ENCODE results near the gene ENTPD1.
"Not testable (repeated sequence)": the region's sequence is repeated elsewhere in the genome, so short reads cannot be mapped to it uniquely, and the experiment has no call there.

The ENTPD1 gene

DNA sequence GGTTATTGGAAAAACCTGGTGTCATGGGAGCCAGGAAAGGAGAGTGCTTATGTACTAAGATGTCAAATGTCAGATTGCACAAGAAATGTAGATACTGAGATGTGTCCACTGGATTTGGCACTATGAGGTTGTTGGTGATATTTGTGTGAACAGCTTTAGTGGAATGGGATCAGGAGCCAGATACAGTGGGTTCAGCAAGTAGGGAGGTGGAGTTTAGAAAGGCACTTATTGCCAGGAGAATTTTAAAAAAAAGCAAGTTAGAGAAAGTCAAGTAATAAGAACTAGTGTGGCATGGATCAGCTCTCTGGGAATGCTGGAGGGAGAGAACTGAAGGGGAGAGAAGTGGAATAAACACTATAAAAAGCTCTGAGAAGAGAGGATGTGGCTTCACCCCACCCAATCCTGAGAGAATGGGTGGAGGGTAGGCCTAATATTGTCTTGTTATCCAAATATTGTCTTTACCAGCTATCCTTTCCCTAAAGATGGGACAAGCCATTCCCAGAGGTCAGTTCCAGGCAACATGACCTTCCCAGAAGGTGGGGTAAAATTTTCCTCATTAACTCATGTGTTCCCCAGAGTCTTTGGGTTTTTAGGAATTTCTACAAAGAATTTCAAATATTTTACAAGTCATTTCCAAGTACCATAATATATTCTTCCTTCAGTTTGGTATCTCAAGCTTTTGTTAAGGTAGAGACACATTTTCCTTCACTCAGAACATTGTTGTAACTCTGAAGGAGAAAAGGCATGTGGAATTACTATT is 42.3 kb downstream of the ENTPD1 start:
- no peak for DNase-seq

DNA sequence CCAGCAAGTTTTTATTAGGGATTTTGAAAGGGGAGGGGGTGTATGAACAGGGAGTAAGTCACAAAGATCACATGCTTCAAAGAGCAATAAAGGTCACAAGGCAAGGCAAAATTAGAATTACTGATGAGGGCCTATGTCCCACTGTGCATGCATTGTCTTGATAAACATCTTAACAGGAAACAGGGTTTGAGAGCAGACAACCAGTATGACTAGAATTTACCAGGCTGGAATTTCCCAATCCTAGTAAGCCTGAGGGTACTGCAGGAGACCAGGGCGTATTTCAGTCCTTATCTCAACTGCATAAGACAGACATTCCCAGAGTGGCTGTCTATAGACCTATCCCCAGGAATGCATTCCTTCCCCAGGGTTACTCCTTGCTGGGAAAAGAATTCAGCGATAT is 44.3 kb downstream of the ENTPD1 start:
- DNase-seq: not testable (repeated sequence)

DNA sequence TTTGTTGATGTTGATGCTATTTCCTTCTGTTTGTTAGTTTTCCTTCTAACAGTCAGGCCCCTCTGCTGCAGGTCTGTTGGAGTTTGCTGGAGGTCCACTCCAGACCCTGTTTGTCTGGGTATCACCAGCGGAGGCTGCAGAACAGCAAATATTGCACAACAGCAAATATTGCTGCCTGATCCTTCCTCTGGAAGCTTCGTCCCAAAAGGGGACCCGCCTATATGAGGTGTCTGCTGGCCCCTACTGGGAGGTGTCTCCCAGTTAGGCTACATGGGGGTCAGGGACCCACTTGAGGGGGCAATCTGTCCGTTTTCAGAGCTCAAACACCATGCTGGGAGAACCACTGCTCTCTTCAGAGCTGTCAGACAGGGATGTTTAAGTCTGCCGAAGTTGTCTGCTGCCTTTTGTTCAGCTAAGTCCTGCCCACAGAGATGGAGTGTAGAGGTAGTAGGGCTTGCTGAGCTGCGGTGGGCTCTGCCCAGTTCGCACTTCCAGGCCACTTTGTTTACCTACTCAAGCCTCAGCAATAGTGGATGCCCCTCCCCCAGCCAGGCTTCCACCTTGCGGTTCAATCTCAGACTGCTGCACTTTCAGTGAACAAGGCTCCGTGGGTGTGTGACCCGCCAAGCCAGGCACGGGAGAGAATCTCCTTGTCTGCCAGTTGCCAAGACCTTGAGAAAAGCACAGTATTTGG is 50.9 kb downstream of the ENTPD1 start:
- not testable (repeated sequence) for DNase-seq

DNA sequence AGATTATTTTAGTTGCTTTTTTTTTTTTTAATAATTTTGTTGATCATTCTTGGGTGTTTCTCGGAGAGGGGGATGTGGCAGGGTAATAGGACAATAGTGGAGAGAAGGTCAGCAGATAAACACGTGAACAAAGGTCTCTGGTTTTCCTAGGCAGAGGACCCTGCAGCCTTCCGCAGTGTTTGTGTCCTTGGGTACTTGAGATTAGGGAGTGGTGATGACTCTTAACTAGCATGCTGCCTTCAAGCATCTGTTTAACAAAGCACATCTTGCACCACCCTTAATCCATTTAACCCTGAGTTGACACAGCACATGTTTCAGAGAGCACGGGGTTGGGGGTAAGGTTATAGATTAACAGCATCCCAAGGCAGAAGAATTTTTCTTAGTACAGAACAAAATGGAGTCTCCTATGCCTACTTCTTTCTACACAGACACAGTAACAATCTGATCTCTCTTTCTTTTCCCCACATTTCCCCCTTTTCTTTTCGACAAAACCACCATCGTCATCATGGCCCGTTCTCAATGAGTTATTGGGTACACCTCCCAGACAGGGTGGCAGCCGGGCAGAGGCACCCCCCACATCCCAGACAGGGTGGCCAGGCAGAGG is 52.8 kb downstream of the ENTPD1 start:
- DNase-seq: not testable (repeated sequence)

DNA sequence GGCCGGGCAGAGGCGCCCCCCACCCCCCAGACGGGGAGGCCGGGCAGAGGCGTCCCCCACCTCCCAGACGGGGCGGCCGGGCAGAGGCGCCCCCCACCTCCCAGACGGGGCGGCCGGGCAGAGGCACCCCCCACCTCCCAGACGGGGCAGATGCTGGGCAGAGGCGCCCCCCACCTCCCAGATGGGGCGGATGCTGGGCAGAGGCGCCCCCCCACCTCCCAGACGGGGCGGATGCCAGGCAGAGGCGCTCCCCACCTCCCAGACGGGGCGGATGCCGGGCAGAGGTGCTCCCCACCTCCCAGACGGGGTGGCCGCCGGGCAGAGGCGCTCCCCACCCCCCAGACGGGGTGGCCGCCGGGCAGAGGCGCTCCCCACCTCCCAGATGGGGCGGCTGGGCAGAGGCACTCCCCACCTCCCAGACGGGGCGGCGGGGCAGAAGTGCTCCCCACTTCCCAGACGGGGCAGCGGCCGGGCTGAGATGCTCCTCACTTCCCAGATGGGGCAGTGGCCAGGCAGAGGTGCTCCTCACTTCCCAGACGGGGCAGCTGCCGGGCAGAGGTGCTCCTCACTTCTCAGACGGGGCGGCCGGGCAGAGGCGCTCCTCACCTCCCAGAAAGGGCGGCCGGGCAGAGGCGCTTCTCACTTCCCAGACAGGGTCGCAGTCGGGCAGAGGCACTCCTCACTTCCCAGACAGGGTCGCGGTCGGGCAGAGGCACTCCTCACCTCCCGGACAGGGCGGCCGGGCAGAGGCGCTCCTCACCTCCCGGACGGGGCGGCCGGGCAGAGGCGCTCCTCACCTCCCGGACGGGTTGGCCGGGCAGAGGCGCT is 53.6 kb downstream of the ENTPD1 start:
- no peak for DNase-seq

DNA sequence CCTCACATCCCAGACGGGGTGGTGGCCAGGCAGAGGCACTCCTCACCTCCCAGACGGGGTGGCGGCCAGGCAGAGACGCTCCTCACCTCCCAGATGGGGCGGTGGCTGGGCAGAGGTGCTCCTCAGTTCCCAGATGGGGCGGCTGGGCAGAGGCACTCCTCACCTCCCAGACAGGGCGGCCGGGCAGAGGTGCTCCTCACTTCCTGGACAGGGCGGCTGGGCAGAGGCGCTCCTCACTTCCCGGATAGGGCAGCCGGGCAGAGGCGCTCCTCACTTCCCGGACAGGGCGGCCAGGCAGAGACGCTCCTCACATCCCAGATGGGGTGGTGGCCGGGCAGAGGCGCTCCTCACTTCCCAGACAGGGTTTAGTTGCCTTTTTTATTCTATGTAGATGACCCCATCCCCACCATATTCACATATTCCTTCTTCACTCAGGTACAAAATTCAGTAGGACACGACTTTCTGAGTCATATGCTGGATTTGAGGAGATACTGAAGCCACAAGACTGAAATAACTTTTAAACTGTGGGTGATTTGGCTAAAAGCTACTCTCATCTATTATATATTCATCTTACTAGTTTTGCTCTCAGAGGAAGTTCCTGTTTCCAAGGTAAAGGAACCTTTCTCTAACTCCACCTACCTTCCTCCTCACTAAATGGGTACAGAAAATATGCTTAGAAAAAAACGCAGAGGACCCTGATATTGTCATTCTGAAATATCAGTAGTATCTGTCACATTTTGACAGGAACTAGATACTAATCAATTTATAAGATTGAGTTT is 54.4 kb downstream of the ENTPD1 start:
- no peak for DNase-seq

DNA sequence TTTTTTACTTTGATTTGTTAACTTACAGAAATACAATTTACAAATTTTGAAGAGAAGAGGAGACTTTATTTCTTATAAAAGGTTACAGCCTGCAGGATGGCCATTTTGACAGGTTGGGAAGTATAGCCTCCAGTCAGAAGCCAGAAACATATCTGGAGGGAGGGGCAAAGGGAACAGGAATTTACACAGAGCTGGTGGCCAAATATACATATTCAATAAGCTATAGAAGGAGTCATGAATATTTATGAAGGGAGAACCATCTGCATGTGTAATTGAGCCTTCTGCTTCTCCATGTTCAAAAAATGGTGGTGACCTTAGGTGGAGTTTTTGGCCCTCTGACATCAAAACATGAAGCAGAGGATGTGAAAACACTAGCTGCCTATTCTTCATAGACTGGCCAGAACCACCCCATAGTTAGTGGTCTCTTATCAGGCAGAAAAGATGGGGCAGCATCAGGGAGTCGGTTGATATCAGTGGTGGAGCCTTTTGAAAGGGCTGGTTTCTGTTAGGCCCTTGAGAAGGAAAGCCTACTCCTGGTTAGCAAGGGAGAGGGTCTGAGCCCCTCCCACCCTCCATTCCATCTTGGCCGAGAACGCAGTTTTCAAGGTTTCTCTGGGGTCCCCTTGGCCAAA is 57.2 kb downstream of the ENTPD1 start:
- no peak for DNase-seq

DNA sequence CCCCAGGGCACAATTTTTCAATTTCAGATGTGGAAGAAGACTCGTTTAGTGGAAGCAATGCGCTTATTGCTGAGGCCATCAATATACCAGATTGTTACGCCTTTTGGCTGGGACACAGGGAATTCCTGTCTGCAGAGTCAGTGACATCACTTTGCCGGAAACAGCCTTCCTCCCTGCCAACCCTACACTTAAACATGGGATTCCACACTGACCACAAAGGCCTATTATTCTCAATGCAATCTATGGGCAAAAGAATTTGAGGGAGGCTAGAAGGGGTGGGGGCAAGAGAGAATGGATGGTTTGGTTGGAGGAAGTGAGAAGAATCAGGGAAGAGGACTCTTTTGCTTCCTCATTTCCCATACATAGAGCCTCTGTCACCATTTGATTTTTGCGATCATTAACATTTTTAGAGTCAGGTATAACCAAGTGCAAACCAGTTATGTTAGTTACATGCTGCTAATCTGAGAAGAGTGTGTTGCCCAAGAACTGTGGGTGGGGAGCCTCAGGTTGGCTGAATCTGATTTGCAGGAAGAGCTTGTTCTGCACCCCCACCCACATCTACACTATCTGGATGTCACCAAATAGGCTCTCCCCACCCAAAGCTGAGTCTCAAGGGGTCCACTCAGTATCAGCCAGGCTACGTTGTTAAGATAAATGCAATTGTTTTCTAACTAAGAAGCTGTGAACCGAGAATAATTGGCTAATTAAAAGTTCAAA is 58.2 kb downstream of the ENTPD1 start:
- no peak for DNase-seq

DNA sequence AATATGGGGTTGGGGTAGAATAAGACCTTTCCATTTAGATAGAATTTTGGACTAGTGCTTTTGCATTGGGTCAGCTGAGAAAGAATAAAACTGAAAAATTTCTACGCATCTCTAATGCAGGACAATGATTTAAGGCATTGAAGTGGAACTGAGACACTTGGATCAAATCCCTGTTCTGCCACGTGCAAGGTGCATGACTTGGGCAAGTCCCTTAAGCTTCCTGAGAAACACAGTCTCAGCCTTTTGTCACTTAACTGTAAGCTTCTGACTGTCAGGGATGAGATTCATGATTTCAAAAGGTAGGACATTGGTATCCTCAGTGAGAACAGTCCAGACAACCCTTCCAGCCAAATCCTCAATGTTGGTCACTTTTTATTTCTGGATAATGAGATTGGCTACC is 59.2 kb downstream of the ENTPD1 start:
- no peak for DNase-seq

DNA sequence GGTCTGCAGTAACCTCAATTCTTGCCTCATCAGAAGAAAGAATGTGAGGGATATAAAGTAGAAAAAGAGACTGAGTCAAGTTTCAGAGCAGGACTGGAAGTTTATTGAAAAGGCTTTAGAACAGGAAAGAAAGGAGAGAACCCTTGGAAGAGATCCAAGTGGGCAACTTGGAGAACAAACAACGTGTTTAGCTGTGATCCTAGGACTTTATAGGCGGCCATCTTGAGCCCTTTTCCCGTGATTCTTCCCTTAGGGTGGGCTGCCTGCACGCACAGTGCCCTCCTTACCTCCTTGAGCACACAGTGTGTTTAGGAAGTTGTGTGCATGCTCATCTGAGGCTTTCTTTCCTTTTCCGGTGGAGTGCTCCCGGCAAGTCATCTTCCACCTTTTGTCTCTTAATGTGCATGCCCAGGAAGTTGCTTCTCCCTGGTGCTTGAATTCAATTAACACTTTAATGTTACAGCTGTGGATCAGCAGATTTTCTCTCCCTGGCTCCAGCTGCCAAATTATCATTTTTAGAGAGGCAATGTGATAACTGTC is 59.8 kb downstream of the ENTPD1 start:
- DNase-seq: no peak

DNA sequence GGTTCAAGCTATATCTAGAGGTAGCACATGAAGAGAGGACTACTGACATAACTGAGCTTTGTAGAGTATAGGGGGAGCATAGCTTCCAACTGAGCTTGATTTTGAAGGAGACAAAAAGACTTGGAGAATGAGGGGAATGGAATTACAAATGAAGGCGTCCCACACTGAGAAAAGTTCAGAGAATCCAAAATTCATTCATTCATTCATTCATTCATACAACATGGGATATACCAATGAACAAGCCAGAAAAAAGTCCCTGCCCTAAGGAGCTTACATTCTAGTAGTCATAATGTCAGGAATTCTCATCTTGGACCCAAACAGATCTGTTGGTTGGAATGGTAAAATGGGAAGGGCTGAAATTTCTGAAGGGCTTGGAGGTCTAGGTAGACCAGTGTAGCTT is 62.0 kb downstream of the ENTPD1 start:
- DNase-seq: no peak

DNA sequence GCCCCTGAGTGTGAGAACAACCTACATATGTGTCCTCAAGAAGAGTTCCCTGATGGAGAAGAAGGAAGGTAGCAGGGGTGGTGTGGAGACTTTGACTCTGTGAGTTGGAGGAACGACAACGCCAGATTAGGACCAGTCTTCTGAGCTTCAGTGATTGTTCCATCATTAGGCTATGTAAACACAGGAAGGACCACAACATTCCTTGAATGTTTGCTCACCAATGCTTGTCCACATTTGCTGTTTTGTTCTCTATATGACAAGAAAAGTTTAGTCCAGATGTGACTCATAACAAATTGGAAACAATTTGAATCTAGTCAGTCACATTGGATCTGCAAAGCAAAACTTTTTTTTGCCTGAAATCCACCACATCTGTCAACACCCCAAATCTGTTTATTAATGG is 62.7 kb downstream of the ENTPD1 start:
- DNase-seq: no peak

DNA sequence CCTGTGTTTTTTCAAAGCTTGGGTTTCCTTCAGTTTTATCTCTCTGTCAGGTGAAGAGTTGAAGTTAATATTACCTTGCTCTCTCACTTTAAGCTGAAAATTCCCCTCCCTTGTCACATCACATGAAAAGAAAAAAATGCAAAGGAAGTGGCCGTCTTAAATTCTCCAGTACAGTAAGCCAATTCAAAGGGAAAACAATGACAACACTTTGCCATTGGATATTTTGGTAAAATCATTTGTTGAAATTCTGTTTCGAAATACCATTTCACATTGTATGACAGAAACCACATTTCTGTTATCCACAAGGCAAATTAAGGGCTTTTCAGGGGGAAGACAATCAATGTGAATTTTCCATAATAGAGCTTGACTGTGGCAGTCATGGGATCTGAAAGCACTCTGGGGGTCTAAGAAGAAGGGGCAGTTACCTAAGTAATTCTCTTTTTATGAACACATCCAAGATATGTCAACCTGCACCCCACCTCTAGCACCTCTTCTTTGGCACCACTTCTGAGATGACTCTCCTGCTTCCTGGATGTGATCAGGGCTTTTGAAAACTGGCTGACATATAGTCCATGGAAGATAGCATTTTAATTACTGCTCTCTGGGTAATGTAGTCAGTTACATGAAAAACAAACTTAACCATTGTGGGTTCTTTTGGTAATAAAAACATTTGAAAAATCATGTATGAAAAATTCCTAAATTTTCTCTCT is 63.8 kb downstream of the ENTPD1 start:
- DNase-seq: no peak

DNA sequence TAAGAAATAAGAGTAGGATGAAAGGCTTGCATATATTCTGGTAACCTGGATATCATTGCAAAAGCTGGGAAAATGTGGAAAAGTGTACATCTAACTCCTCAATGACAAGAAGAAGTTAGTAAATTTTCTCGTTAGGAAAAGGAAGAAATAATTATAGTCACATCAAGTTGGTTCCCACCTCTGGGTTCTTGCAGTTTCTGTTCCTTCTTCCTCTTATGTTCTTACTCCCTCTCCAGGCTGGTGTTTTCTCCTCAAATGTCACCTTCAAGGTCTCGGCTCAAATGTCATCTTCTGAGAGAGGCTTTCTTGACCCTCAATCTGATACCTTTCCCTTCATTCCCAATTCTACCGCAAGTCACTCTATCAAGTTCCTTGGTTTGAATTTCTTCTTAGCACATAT is 64.4 kb downstream of the ENTPD1 start:
- no peak for DNase-seq

DNA sequence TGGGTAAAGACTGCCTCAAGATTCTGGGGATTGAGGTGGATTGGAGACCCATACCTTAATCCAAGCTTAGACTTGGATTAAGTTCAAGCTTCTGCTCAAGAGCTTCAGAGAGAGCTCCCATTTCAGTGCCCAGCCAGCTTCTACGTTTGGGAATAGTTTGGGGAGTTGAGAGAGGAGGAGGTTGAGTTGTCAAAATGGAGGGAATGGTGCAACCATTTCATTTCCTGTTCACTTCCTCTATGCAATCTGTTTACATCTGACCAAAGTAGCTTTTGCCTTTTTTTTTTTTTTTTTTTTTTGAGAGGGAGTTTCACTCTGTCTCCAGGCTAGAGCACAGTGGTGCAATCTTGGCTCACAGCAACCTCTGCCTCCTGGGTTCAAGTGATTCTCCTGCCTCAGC is 65.8 kb downstream of the ENTPD1 start:
- no peak for DNase-seq

DNA sequence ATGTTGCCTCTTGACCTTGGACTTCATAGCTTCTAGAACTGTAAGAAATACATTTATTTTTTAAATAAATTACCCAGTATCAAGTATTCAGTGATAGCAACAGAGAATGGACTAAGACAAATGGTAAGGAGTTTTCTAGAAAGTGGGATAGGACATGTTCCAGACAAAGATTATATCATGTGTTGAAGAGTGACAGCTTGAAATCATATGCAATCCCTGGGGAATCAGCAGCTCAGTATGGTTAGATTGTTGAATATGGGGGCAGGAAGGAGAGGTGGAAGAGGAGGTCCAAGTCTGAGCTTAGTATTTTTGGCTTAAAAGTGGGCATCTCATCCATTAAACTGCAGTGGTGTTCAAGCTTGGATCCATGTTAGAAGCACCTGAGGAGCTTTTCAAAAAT is 74.1 kb downstream of the ENTPD1 start:
- DNase-seq: no peak

DNA sequence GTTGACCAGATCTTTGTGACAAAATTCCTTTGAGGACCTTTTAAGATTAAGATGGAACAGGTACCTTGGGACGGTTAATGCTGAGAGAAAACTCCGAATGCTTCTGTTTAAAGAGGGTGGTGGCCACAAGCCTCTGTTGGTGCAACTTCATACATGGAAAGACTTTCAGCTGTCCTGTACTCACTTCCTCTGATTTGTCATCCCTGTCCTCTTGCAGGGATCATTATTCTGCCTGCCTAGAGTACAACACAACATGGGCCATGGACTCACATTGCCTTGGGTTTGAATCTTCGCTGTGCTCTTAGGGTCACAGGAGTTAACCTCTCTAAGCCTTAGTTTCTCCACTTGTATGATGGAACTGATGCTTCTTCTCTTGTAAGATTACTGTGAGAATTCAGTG is 75.1 kb downstream of the ENTPD1 start:
- no peak for DNase-seq

DNA sequence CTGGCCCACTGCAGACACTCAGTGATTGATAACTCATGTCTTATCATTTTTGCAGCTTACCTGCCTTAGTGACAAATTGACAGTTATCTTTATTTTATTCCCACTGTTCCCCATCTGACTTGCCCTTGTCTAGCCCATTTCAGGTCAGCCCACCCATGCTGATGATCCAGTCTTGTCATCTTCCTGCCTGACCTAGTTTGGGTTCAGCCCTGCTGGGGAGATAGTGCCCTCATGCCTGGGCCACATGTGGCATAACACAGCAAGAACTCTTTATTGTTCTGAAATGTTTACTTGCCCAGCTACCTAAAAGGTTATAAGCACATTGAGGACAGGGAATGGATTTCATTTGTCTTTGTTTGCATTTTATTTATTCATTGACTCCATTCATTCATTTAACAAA is 75.6 kb downstream of the ENTPD1 start:
- no peak for DNase-seq

DNA sequence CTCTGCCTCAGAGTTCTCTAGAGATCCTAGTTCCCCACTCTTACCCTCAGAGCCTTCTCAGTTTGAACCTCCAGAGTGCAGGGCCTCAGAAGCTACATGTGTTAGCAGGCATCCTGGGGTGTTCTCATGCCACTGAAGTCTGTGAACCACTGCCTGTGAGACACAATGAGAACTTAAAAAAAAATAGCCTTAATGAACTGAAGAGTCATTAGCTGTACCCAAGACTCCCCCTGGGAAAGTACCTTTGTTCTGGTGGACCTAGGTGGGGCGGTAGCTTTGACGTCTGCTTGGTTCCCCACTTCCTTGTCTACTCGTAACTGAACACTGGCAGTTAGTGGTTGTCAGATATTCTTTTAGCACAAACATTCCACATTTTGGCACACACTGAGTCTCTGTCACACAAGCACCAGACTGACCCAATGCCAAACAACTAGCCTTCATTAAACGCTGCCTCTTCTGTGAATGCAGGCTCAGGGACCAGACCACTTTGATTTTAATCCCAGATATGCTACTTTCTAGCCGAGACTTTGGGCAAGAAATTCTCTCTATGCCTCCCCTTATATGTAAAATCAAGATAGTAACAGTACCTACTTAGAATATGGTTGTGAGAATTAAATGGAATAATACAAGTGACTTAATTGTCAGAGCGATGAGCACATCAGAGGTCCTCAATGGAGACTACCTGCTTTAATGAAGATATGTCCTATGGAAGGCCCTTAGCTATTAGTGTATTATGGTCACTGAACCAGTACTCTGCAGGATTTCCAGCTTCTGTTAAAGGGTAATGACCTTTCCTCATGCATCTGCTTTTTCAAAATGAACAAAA is 76.5 kb downstream of the ENTPD1 start:
- DNase-seq: no peak

Measured in NCI-H2081 (cell line).